Endothelial cell of umbilical vein (primary cell): ENCODE data around the gene TKT. TPM values are rescaled to one million over a fixed set of nuclear protein-coding genes. Genes with fewer than 3 reads are reported as not detected.

Experiments used
- BruUV-seq: library from RNA; stranded (reverse); fragments of 400-500 nt; replicated peaks from 2 replicates; lab custom pipeline; 2021; lab: Mats Ljungman, UMichigan
- CTCF ChIA-PET: fragments of 300-600, 350-600 bp; sonication (Branson Sonifier 250); formaldehyde crosslinking; loops from one replicate; lab custom pipeline; 2021; ENCODE audit warnings: antibody characterized with exemption, inconsistent platforms; lab: Charles Lee
- POLR2A ChIA-PET: fragments of 300-600, 350-600 bp; sonication (Branson Sonifier 250); formaldehyde crosslinking; loops from one replicate; lab custom pipeline; 2021; ENCODE audit warnings: antibody characterized with exemption, inconsistent platforms; lab: Charles Lee
- DNase-seq: peaks from one replicate; pipeline ENCODE4 v3.0.0-alpha.2; 2011; ENCODE audit warnings: low read depth, low spot score
- FAIRE-seq: peaks from 2 replicates; lab custom pipeline; 2011; peaks lifted over from hg19 to GRCh38; lab: Jason Lieb, UNC
- H2AFZ ChIP-seq: 2 replicates; pipeline ENCODE4 v1.6.0; 2012; ENCODE audit warnings: low read depth, low read length, control low read depth, inconsistent platforms
- H3K27ac ChIP-seq: 2 replicates; pipeline ENCODE4 v1.5.1; 2011; ENCODE audit warnings: low read depth, mild to moderate bottlenecking, control low read depth, low read length, moderate library complexity; ENCODE audit not compliant: insufficient read depth
- H3K27me3 ChIP-seq, 2 experiments: 2 replicates each; pipeline versions ENCODE4 v1.6.0 to v1.6.1; 2011; ENCODE audit warnings: low read length in 2 of 2, mixed read lengths in 1 of 2; ENCODE audit not compliant: control insufficient read depth in 2 of 2, insufficient read depth in 2 of 2
- H3K36me3 ChIP-seq, 2 experiments: 2 replicates in 1 of 2; 3 replicates in 1 of 2; pipeline ENCODE4 v1.5.1; 2011; ENCODE audit warnings: low read length in 2 of 2, mild to moderate bottlenecking in 1 of 2, moderate library complexity in 1 of 2; ENCODE audit not compliant: control insufficient read depth in 2 of 2, insufficient read depth in 2 of 2; ENCODE audit errors: extremely low read depth in 1 of 2
- H3K4me1 ChIP-seq: 3 replicates; pipeline ENCODE4 v1.5.1; 2011; ENCODE audit warnings: mild to moderate bottlenecking, low read length; ENCODE audit not compliant: control insufficient read depth, insufficient read depth; ENCODE audit errors: extremely low read depth
- H3K4me2 ChIP-seq: 2 replicates; pipeline ENCODE4 v1.6.1; 2011; ENCODE audit warnings: low read length, control low read depth, mixed read lengths; ENCODE audit not compliant: insufficient read depth
- H3K4me3 ChIP-seq, 3 experiments: fragments of 200-600 bp in 1 of 3; sonication (generic), shearing (Covaris generic) in 1 of 3; replicated peaks in 1 of 3; 2 replicates each; pipeline ENCODE4 v1.5.1; 2011 to 2016; ENCODE audit warnings: control low read depth in 3 of 3, low read length in 3 of 3, mild to moderate bottlenecking in 2 of 3, inconsistent platforms in 1 of 3, low read depth in 1 of 3, moderate library complexity in 1 of 3; ENCODE audit not compliant: insufficient read depth in 1 of 3
- H3K79me2 ChIP-seq: 2 replicates; pipeline ENCODE4 v1.6.0; 2012; ENCODE audit warnings: low read length, inconsistent platforms; ENCODE audit not compliant: control insufficient read depth, insufficient read depth
- H3K9ac ChIP-seq: replicated peaks from 2 replicates; pipeline ENCODE3; 2011; ENCODE audit warnings: low read length, control low read depth; ENCODE audit not compliant: insufficient read depth; ENCODE audit errors: extremely low read depth
- H3K9me1 ChIP-seq: replicated peaks from 3 replicates; pipeline ENCODE4 v1.6.0; 2011; ENCODE audit warnings: mild to moderate bottlenecking, low read length; ENCODE audit not compliant: control insufficient read depth, insufficient read depth; ENCODE audit errors: extremely low read depth
- H3K9me3 ChIP-seq: replicated peaks from 2 replicates; pipeline ENCODE4 v1.5.1; 2012; ENCODE audit warnings: low read length, inconsistent platforms; ENCODE audit not compliant: control insufficient read depth, insufficient read depth
- H4K20me1 ChIP-seq: replicated peaks from 2 replicates; pipeline ENCODE3; 2011; ENCODE audit warnings: mild to moderate bottlenecking, low read length; ENCODE audit not compliant: control insufficient read depth, insufficient read depth; ENCODE audit errors: extremely low read depth
- CTCF ChIP-seq, 2 donors: IDR thresholded peaks; 1 replicate in 1 of 2; 2 replicates in 1 of 2; pipeline ENCODE4 v1.5.1; 2011; ENCODE audit warnings: low read length in 2 of 2, mild to moderate bottlenecking in 2 of 2, moderate library complexity in 2 of 2, control low read depth in 1 of 2, inconsistent platforms in 1 of 2, low read depth in 1 of 2; ENCODE audit not compliant: insufficient read depth in 1 of 2; ENCODE audit errors: extremely low read depth in 1 of 2
- EZH2 ChIP-seq: IDR thresholded peaks from 2 replicates; pipeline ENCODE4 v1.6.1; 2012; ENCODE audit warnings: borderline replicate concordance, low read depth, mild to moderate bottlenecking, moderate library complexity, low read length, inconsistent platforms; ENCODE audit not compliant: severe bottlenecking
- FOS ChIP-seq: IDR thresholded peaks from 2 replicates; pipeline ENCODE4 v1.6.1; 2011; ENCODE audit warnings: mild to moderate bottlenecking, low read length, moderate library complexity, borderline replicate concordance; ENCODE audit not compliant: insufficient read depth
- GATA2 ChIP-seq: IDR thresholded peaks from 2 replicates; pipeline ENCODE4 v1.7.0; 2011; ENCODE audit warnings: low read depth, mild to moderate bottlenecking, moderate library complexity, mixed read lengths, low read length; ENCODE audit not compliant: insufficient read length, insufficient read depth
- JUN ChIP-seq: IDR thresholded peaks from 2 replicates; pipeline ENCODE4 v1.6.1; 2011; ENCODE audit warnings: borderline replicate concordance, low read depth; ENCODE audit not compliant: insufficient read length, insufficient read depth
- MAX ChIP-seq: IDR thresholded peaks from 2 replicates; pipeline ENCODE4 v1.6.1; 2011; ENCODE audit not compliant: insufficient read depth, insufficient read length
- MYC ChIP-seq: IDR thresholded peaks from one replicate; pipeline ENCODE4 v1.6.1; 2011; ENCODE audit warnings: mild to moderate bottlenecking, low read depth, low read length
- POLR2A ChIP-seq: IDR thresholded peaks from 2 replicates; pipeline ENCODE4 v1.6.1; 2012; ENCODE audit warnings: low read depth, mild to moderate bottlenecking, control low read depth, low read length
- POLR2AphosphoS5 ChIP-seq: IDR thresholded peaks from 2 replicates; pipeline ENCODE4 v1.6.1; 2012; ENCODE audit warnings: low read depth, mild to moderate bottlenecking, control low read depth, low read length, moderate library complexity; ENCODE audit not compliant: insufficient read depth
- dilution Hi-C: fragments of 300-500 bp; cut with MboI; formaldehyde crosslinking; loops from one replicate; pipeline ENCODE4 v1.15.0; 2019; ENCODE audit warnings: low sequenced_read_pairs; ENCODE audit not compliant: extremely low pct_ligation_motif_present
- intact Hi-C: fragments of 100-400 bp; cut with micrococcal nuclease; formaldehyde crosslinking; loops from one replicate; pipeline ENCODE4 v1.10.0; 2022
- polyA plus RNA-seq, 4 experiments: library from polyadenylated mRNA; depleted of rRNA in 3 of 4; stranded (reverse) in 3 of 4; unstranded in 1 of 4; fragments of >200 nt; gene quantifications; 2 replicates each; pipeline versions ENCODE4 v1.2.1 to v1.2.3, GENCODE V29; 2011 to 2012; ENCODE audit warnings: missing spikeins in 1 of 4
- total RNA-seq: library from RNA; stranded (reverse); gene quantifications from 2 replicates; pipeline ENCODE4 v1.2.3, GENCODE V29; 2021

The TKT gene
- total and polyA plus RNA-seq, 2 donors (not counting 3 experiments of a cell fraction or from before 2014, with no cell fraction given): 287 to 586 TPM

GRCh38 chr3:53230041-53230621 is 25.7 kb downstream of the TKT start:
- intact Hi-C loops (no loop called here), dilution Hi-C loops (no loop called here)
- Histone ChIP-seq H3K4me1 (no peaks in the 10 kb centered on the region), H4K20me1 (no peaks in the 10 kb centered on the region), H3K36me3 (peaks cover 67 to 88% of the 10 kb centered on the region in 2 experiments), H3K4me2 (no peak overlapping the region), H3K27me3 (no peaks in the 10 kb centered on the region), H2AFZ (no peak overlapping the region), H3K27ac (no peak overlapping the region), H3K9me1 (no peaks in the 10 kb centered on the region), H3K9ac (no peak overlapping the region), H3K9me3 (no peaks in the 10 kb centered on the region), H3K4me3 (no peak overlapping the region), H3K79me2 (peaks cover 29% of the 10 kb centered on the region)
- no peak for FAIRE-seq
- POLR2A ChIA-PET: no interaction called here
- CTCF ChIA-PET: interaction anchor here (1.0 kb wide), 1 partner anchor 10 kb away, joined by 3 read pairs; no protein-coding TSS in a partner anchor
- BruUV-seq: no TSS peak
- TF ChIP-seq EZH2 (no peak), POLR2AphosphoS5 (no peak), POLR2A (no peak), FOS (no peak), JUN (no peak), GATA2 (no peak), CTCF (IDR thresholded peaks at IDR 0.05; ENCODE audit: extremely low read depth in 1 of 2, insufficient read depth in 1 of 2, low read depth in 1 of 2, low read length in 2 of 2) (no peak), MYC (no peak), MAX (no peak)
- DNase-seq: no peak
